ENCODE results near the gene XAGE3.
"Not testable (repeated sequence)": the region's sequence is repeated elsewhere in the genome, so short reads cannot be mapped to it uniquely, and the experiment has no call there.

XAGE3 gene

DNA sequence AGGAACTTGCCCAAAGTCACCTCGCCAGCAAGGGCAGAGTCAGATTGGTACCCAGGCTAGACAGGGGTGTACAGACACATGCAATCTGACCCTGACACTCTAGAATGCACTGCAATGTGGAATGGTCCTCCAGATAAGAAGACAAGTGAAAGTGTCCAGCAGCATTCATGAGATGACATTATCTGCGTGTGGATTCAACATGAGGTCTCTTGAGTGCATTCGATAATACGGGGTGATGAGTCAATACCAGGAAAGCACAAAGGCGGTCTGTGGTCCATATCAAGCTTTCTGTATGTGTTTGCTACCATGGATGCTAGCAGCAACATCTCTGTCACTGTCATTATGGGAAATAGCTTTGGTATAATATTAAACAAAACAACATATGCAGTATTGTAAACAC, 6.8 kb upstream of the XAGE3 start:
- in situ Hi-C loops (cut with HindIII; ENCODE audit: low pct_unique_long_range_greater_than_20kb, low sequenced_read_pairs) = no loop called here
- no peak for TF ChIP-seq JUND (IDR thresholded peaks at IDR 0.05; ENCODE audit: low read depth)
- DNase-seq (ENCODE audit: low read depth in 1 of 2, low spot score in 1 of 2) = no peak

- DNase-seq (ENCODE audit: low read depth in 1 of 2, low spot score in 1 of 2); in situ Hi-C loops (cut with HindIII; ENCODE audit: low pct_unique_long_range_greater_than_20kb, low sequenced_read_pairs): not testable (repeated sequence)
These were observed 5.9 kb upstream of the XAGE3 start for GRCh38 chrX:52873825-52874224.

DNA sequence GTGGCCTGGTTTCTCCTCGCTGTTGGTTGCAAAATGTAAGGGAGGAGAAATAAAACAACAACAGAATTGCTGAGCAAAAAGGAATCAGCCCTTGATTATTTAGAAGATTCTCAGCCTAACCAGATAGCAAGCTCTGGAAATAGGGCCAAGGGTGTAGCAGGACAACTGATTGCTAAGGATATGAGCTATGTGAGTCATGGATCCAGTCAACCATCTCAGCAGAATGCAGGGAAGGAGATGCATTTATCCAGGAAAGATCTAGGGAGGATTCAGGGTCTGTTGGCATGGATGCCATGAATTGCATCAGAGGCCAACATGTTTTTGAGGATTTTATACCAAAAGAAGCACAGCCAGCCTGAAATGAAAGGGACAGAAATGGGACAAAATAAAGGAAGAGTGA, 2.2 kb upstream of the XAGE3 start:
- in situ Hi-C loops (cut with HindIII; ENCODE audit: low pct_unique_long_range_greater_than_20kb, low sequenced_read_pairs) = no loop called here
- no peak for TF ChIP-seq JUND (IDR thresholded peaks at IDR 0.05; ENCODE audit: low read depth)
- DNase-seq (ENCODE audit: low read depth in 1 of 2, low spot score in 1 of 2) = no peak

- in situ Hi-C loops (cut with HindIII; ENCODE audit: low pct_unique_long_range_greater_than_20kb, low sequenced_read_pairs) = no loop called here
- DNase-seq (ENCODE audit: low read depth in 1 of 2, low spot score in 1 of 2) = no peak
- no peak for TF ChIP-seq JUND (IDR thresholded peaks at IDR 0.05; ENCODE audit: low read depth)
These were observed 2.4 kb downstream of the XAGE3 start for GRCh38 chrX:52865343-52865998.

DNA sequence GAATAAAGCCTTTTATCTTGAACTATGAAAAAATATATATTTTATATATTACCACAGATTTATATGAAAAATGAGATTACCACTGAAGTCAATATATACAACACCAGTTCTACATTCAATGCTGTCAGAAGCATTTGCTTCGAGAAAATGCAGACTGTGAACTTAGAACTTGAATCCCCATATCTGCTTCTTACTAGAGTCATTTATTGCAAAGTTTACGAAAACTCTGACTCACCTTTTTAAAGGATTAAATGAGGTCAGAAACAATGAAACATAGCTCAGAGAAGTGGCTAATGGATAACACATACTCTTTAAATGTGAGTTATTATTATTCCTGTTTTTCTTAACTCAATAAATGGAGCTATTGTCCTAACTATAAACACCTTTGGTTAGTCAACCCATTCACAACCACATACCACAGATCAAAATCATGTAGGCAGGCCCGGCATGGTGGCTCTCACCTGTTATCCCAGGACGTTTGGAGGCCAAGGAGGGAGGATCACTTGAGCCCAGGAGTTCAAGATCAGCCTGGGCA, 10.8 kb downstream of the XAGE3 start:
- in situ Hi-C loops (cut with HindIII; ENCODE audit: low pct_unique_long_range_greater_than_20kb, low sequenced_read_pairs); DNase-seq (ENCODE audit: low read depth in 1 of 2, low spot score in 1 of 2): not testable (repeated sequence)

- no peak for DNase-seq (ENCODE audit: low read depth in 1 of 2, low spot score in 1 of 2)
- in situ Hi-C loops (cut with HindIII; ENCODE audit: low pct_unique_long_range_greater_than_20kb, low sequenced_read_pairs) = no loop called here
- no peak for TF ChIP-seq JUND (IDR thresholded peaks at IDR 0.05; ENCODE audit: low read depth)
These were observed 15.6 kb downstream of the XAGE3 start for GRCh38 chrX:52852110-52852860.

- in situ Hi-C loops (cut with HindIII; ENCODE audit: low pct_unique_long_range_greater_than_20kb, low sequenced_read_pairs); DNase-seq (ENCODE audit: low read depth in 1 of 2, low spot score in 1 of 2): not testable (repeated sequence)
These were observed 24.3 kb downstream of the XAGE3 start for GRCh38 chrX:52843619-52844018.

DNA sequence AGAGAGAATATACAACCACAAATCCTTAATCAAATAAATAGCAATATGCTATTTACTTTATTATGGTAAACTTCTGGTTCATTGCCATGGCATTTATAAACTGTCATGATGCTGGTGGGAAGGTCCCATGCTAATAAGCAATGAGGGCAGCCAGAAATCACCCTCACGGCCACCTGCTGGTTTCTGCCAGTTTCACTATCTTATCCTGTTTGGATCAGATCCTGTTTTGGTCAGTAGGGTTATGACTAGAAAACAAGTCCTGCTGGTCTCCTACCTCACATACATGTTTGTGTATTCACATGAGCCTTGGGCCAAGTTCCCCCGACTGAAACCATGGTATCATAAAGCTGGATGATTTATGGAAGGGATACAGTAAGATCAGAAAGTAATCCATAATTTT, 28.7 kb downstream of the XAGE3 start:
- no peak for TF ChIP-seq JUND (IDR thresholded peaks at IDR 0.05; ENCODE audit: low read depth)
- DNase-seq (ENCODE audit: low read depth in 1 of 2, low spot score in 1 of 2) = no peak
- in situ Hi-C loops (cut with HindIII; ENCODE audit: low pct_unique_long_range_greater_than_20kb, low sequenced_read_pairs) = no loop called here

- in situ Hi-C loops (cut with HindIII; ENCODE audit: low pct_unique_long_range_greater_than_20kb, low sequenced_read_pairs) = no loop called here
- no peak for TF ChIP-seq JUND (IDR thresholded peaks at IDR 0.05; ENCODE audit: low read depth)
- DNase-seq (ENCODE audit: low read depth in 1 of 2, low spot score in 1 of 2) = no peak
These were observed 37.3 kb downstream of the XAGE3 start for GRCh38 chrX:52830551-52830950.

DNA sequence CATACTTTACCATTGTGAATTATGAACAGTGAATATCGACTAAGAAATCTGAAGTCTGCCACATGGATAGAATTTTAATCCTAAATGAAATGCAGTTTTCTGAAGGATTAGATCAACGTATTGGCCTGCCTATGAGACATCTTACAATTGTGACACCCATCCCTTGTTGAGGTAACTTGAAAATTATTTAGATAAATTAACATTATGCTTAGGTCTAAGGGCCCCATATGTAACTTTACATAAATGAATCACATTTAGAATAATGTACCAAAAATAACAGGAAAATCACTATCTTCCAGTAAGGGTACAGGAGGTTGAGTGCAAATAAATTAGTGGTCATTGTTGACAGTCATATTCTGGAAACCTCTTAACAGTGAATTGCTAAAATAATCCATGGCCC, 43.3 kb downstream of the XAGE3 start:
- TF ChIP-seq JUND (IDR thresholded peaks at IDR 0.05; ENCODE audit: low read depth) = no peak
- in situ Hi-C loops (cut with HindIII; ENCODE audit: low pct_unique_long_range_greater_than_20kb, low sequenced_read_pairs) = no loop called here
- DNase-seq (ENCODE audit: low read depth in 1 of 2, low spot score in 1 of 2) = no peak

DNA sequence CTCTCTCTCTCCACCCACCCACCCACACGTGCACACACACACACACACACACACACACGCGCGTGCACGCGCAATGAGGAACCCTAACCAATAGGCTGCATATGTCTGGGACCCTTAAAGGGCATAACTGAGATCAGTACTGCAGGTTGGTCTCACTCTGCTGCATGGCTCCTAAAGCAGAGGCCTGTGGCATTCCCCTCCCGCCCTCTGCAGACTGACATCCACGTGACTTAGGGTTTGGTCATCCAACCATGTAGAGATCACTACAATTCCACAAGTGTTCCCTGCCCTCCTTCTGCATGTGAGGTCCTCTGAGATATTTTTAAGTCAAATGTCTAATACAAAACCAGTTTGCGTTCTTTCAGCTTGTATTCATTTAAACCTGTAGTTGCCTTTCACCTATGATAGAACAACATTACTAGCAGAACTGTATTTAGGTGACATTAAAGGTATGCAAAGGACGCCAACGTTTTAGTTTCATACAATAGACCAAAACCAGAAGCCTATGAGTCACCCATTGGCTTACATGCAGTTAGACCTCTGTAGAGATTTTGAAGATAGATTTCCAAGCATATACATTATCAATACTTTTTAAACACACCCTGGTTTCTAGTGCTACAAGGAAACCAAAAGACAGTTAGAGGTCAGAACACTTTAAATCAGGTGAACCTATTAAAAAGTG, 46.7 kb downstream of the XAGE3 start:
- no peak for DNase-seq (ENCODE audit: low read depth in 1 of 2, low spot score in 1 of 2)
- in situ Hi-C loops (cut with HindIII; ENCODE audit: low pct_unique_long_range_greater_than_20kb, low sequenced_read_pairs) = no loop called here
- TF ChIP-seq JUND (IDR thresholded peaks at IDR 0.05; ENCODE audit: low read depth) = no peak

GRCh38 chrX:52819788-52820187, 48.1 kb downstream of the XAGE3 start:
- DNase-seq (ENCODE audit: low read depth in 1 of 2, low spot score in 1 of 2) = no peak
- in situ Hi-C loops (cut with HindIII; ENCODE audit: low pct_unique_long_range_greater_than_20kb, low sequenced_read_pairs) = no loop called here
- TF ChIP-seq JUND (IDR thresholded peaks at IDR 0.05; ENCODE audit: low read depth) = no peak

All from T47D (cell line).